DND-41 (cell line): ENCODE measurements around the gene CHRNA1.
"Not testable (repeated sequence)": the region's sequence is repeated elsewhere in the genome, so short reads cannot be mapped to it uniquely, and the experiment has no call there.

Experiments used
- ATAC-seq: fragments of 200-7000 bp; cut with Tn5 transposase; 3 replicates; pipeline ENCODE4 v1.9.1; 2021; ENCODE audit warnings: low read depth; ENCODE audit not compliant: insufficient read depth
- DNase-seq: peaks from one replicate; pipeline ENCODE4 v3.0.0-alpha.2; 2020
- H2AFZ ChIP-seq: 2 replicates; pipeline ENCODE4 v1.6.0; 2012; ENCODE audit warnings: low read depth, low read length
- H3K27ac ChIP-seq: 2 replicates; pipeline ENCODE4 v1.5.1; 2012; ENCODE audit warnings: low read length, inconsistent platforms
- H3K27me3 ChIP-seq: fragments of 200-600 bp; sonication (generic); 2 replicates; pipeline ENCODE4 v1.6.0; 2012; ENCODE audit warnings: low read length, mild to moderate bottlenecking, inconsistent platforms; ENCODE audit not compliant: insufficient read depth, poor library complexity
- H3K36me3 ChIP-seq: 2 replicates; pipeline ENCODE4 v1.5.1; 2012; ENCODE audit warnings: low read length, inconsistent platforms; ENCODE audit not compliant: insufficient read depth
- H3K4me1 ChIP-seq: 2 replicates; pipeline ENCODE4 v1.5.1; 2012; ENCODE audit warnings: mild to moderate bottlenecking, low read length; ENCODE audit not compliant: insufficient read depth
- H3K4me2 ChIP-seq: 2 replicates; pipeline ENCODE4 v1.6.0; 2012; ENCODE audit warnings: mild to moderate bottlenecking, moderate library complexity, low read length, inconsistent platforms; ENCODE audit not compliant: insufficient read depth
- H3K4me3 ChIP-seq, 2 experiments: fragments of 200-600 bp in 1 of 2; shearing (Covaris generic) in 1 of 2; 2 replicates each; pipeline ENCODE4 v1.5.1; 2012 to 2016; ENCODE audit warnings: inconsistent platforms in 2 of 2, low read length in 2 of 2, mild to moderate bottlenecking in 2 of 2, low read depth in 1 of 2, moderate library complexity in 1 of 2
- H3K79me2 ChIP-seq: 2 replicates; pipeline ENCODE4 v1.6.0; 2012; ENCODE audit warnings: low read length, inconsistent platforms; ENCODE audit not compliant: insufficient read depth
- H3K9ac ChIP-seq: 2 replicates; pipeline ENCODE4 v1.6.0; 2012; ENCODE audit warnings: low read depth, mild to moderate bottlenecking, inconsistent platforms, low read length, moderate library complexity
- H3K9me3 ChIP-seq: 2 replicates; pipeline ENCODE4 v1.5.1; 2012; ENCODE audit warnings: low read length, moderate library complexity, mild to moderate bottlenecking, inconsistent platforms; ENCODE audit not compliant: insufficient read depth, severe bottlenecking
- H4K20me1 ChIP-seq: 2 replicates; pipeline ENCODE4 v1.6.0; 2012; ENCODE audit warnings: low read length; ENCODE audit not compliant: insufficient read depth
- EZH2 ChIP-seq: IDR thresholded peaks from 3 replicates; pipeline ENCODE4 v1.6.1; 2012; ENCODE audit warnings: borderline replicate concordance, low read depth, mild to moderate bottlenecking, moderate library complexity, low read length, inconsistent platforms; ENCODE audit not compliant: severe bottlenecking
- TF ChIP-seq, protein P1 (sequence below): IDR thresholded peaks from 2 replicates; pipeline ENCODE4 v1.5.1; 2012; ENCODE audit warnings: borderline replicate concordance, low read length, moderate library complexity, mild to moderate bottlenecking; ENCODE audit not compliant: poor library complexity, severe bottlenecking; ENCODE audit errors: extremely low read depth

The CHRNA1 gene

GRCh38 chr2:174713686-174714085 is 50.6 kb downstream of the CHRNA1 start:
- Histone ChIP-seq H3K27me3 (peaks cover 36% of the 10 kb centered on the region), H2AFZ (no peak overlapping the region), H3K79me2 (no peaks in the 10 kb centered on the region), H3K9me3 (no peaks in the 10 kb centered on the region), H3K4me2 (no peak overlapping the region), H3K4me3 (no peak overlapping the region), H3K9ac (no peak overlapping the region), H3K27ac (no peak overlapping the region), H4K20me1 (peaks cover 14% of the 10 kb centered on the region), H3K4me1 (peaks cover 11% of the 10 kb centered on the region; the same call in 1 of the 2 replicates), H3K36me3 (no peaks in the 10 kb centered on the region)
- DNase-seq (no peak), ATAC-seq (no peak)
- no peak for TF ChIP-seq EZH2
- TF ChIP-seq, protein P1, sequence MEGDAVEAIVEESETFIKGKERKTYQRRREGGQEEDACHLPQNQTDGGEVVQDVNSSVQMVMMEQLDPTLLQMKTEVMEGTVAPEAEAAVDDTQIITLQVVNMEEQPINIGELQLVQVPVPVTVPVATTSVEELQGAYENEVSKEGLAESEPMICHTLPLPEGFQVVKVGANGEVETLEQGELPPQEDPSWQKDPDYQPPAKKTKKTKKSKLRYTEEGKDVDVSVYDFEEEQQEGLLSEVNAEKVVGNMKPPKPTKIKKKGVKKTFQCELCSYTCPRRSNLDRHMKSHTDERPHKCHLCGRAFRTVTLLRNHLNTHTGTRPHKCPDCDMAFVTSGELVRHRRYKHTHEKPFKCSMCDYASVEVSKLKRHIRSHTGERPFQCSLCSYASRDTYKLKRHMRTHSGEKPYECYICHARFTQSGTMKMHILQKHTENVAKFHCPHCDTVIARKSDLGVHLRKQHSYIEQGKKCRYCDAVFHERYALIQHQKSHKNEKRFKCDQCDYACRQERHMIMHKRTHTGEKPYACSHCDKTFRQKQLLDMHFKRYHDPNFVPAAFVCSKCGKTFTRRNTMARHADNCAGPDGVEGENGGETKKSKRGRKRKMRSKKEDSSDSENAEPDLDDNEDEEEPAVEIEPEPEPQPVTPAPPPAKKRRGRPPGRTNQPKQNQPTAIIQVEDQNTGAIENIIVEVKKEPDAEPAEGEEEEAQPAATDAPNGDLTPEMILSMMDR = no peak

DNA sequence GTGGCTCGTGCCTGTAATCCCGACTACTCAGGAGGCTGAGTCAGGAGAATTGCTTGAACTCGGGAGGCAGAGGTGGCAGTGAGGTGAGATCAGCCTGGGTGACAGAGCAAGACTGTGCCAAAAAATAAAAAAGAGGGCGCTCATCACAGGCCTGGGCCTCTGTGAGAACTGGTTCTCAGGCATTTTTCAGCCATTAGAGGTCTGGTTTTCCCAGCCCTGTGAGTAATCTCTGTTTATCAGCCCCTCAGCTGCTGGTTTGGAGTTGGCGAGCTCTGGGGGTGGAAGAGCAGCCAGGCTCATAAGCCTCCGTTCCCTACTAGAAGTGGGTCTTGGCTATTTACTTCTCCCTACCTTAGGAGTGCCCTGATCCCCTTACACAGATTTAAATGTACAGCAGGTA is 53.1 kb downstream of the CHRNA1 start:
- no peaks in the 10 kb centered on the region for H3K9me3 ChIP-seq
- H4K20me1 ChIP-seq = peaks cover 10% of the 10 kb centered on the region
- no peak overlapping the region for H3K4me3 ChIP-seq
- no peaks in the 10 kb centered on the region for H3K4me1 ChIP-seq
- no peaks in the 10 kb centered on the region for H3K79me2 ChIP-seq
- H3K27me3 ChIP-seq = peaks cover 31% of the 10 kb centered on the region
- no peak overlapping the region for H3K4me2 ChIP-seq
- ATAC-seq (no peak), DNase-seq (no peak)
- no peak overlapping the region for H3K9ac ChIP-seq
- no peak overlapping the region for H3K27ac ChIP-seq
- H2AFZ ChIP-seq = no peak overlapping the region
- TF ChIP-seq EZH2 = no peak
- TF ChIP-seq, protein P1 = no peak
- H3K36me3 ChIP-seq = no peaks in the 10 kb centered on the region

DNA sequence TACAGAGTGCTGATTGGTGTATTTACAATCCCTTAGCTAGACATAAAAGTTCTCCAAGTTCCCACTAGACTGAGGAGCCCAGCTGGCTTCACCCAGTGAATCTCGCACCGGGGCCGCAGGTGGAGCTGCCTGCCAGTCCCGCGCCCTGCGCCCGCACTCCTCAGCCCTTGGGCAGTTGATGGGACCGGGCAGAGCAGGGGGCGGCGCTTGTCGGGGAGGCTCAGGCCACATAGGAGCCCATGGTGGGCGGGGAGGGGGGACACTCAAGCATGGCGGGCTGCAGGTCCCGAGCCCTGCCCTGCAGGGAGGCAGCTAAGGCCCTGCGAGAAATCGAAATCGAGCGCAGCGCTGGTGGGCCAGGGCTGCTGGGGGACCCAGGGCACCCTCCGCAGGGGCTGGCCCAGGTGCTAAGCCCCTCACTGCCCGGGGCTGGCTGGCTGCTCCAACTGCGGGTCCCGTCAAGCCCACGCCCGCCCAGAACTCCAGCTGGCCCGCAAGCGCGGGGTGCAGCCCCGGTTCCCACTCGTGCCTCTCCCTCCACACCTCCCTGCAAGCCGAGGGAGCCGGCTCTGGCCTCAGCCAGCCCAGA is 54.8 kb downstream of the CHRNA1 start:
- H3K4me3 ChIP-seq, H3K36me3 ChIP-seq, H3K27ac ChIP-seq, H3K79me2 ChIP-seq, H2AFZ ChIP-seq, H3K4me1 ChIP-seq, H3K4me2 ChIP-seq, H3K9ac ChIP-seq, H3K9me3 ChIP-seq, DNase-seq, H4K20me1 ChIP-seq, ATAC-seq: not testable (repeated sequence)
- peaks cover 31% of the 10 kb centered on the region for H3K27me3 ChIP-seq

- no peak overlapping the region for H3K9ac ChIP-seq
- no peaks in the 10 kb centered on the region for H3K79me2 ChIP-seq
- H3K27me3 ChIP-seq = peaks cover 30% of the 10 kb centered on the region
- DNase-seq = no peak
- no peak overlapping the region for H3K27ac ChIP-seq
- H3K9me3 ChIP-seq = no peaks in the 10 kb centered on the region
- no peak for ATAC-seq
- TF ChIP-seq EZH2 = no peak
- TF ChIP-seq, protein P1 = no peak
- no peaks in the 10 kb centered on the region for H4K20me1 ChIP-seq
- no peak overlapping the region for H3K4me3 ChIP-seq
- H3K4me1 ChIP-seq = no peaks in the 10 kb centered on the region
- no peak overlapping the region for H3K4me2 ChIP-seq
- H2AFZ ChIP-seq = no peak overlapping the region
- H3K36me3 ChIP-seq = no peaks in the 10 kb centered on the region
Measured at GRCh38 chr2:174708713-174709112, 55.6 kb downstream of the CHRNA1 start.
